DOHH2 (cell line): ENCODE results near the gene DOCK9.

ENCODE experiments used
- H3F3A ChIP-seq: fragments of 200-600 bp; sonication (generic), shearing (Covaris generic); 2 replicates; pipeline ENCODE4 v1.6.0; 2016; ENCODE audit warnings: antibody characterized with exemption, mild to moderate bottlenecking; ENCODE audit not compliant: control insufficient read depth, insufficient read depth
- H3K27ac ChIP-seq: fragments of 200-600 bp; sonication (generic); 2 replicates; pipeline ENCODE4 v1.5.1; 2014; ENCODE audit warnings: low read depth, mild to moderate bottlenecking, low read length, moderate library complexity
- H3K27me3 ChIP-seq: fragments of 200-600 bp; sonication (generic); 2 replicates; pipeline ENCODE4 v1.6.1; 2014; ENCODE audit warnings: mild to moderate bottlenecking, low read length, mixed read lengths; ENCODE audit not compliant: control insufficient read depth
- H3K36me3 ChIP-seq: fragments of 200-600 bp; sonication (generic); 2 replicates; pipeline ENCODE4 v1.6.1; 2014; ENCODE audit warnings: mild to moderate bottlenecking, low read length, moderate library complexity, mixed read lengths; ENCODE audit not compliant: control insufficient read depth
- H3K4me1 ChIP-seq: fragments of 200-600 bp; sonication (generic); 2 replicates; pipeline ENCODE4 v1.6.1; 2014; ENCODE audit warnings: mild to moderate bottlenecking, low read length, mixed read lengths; ENCODE audit not compliant: control insufficient read depth
- H3K4me2 ChIP-seq: fragments of 200-600 bp; sonication (generic); 2 replicates; pipeline ENCODE4 v1.6.0; 2014; ENCODE audit warnings: mild to moderate bottlenecking, low read length, moderate library complexity
- H3K4me3 ChIP-seq: fragments of 200-600 bp; sonication (generic); 2 replicates; pipeline ENCODE4 v1.5.1; 2014; ENCODE audit warnings: mild to moderate bottlenecking, low read length, mixed read lengths
- H3K79me2 ChIP-seq: fragments of 200-600 bp; sonication (generic); 2 replicates; pipeline ENCODE4 v1.6.1; 2014; ENCODE audit warnings: mild to moderate bottlenecking, low read length, mixed read lengths; ENCODE audit not compliant: control insufficient read depth
- H3K9me2 ChIP-seq: fragments of 200-600 bp; sonication (generic); replicated peaks from 2 replicates; pipeline ENCODE4 v1.6.1; 2014; ENCODE audit warnings: mild to moderate bottlenecking, low read length, mixed read lengths; ENCODE audit not compliant: control insufficient read depth
- H3K9me3 ChIP-seq: fragments of 200-600 bp; sonication (generic); 2 replicates; pipeline ENCODE4 v1.6.1; 2014; ENCODE audit warnings: antibody characterized with exemption, low read length, mixed read lengths; ENCODE audit not compliant: control insufficient read depth, insufficient read depth
- H4K20me1 ChIP-seq: fragments of 200-600 bp; sonication (generic); 2 replicates; pipeline ENCODE4 v1.6.0; 2014; ENCODE audit warnings: low read depth, mild to moderate bottlenecking, antibody characterized with exemption, low read length, moderate library complexity; ENCODE audit not compliant: control insufficient read depth, insufficient read depth
- CTCF ChIP-seq: fragments of 200-600 bp; sonication (generic); IDR thresholded peaks from one replicate; pipeline ENCODE4 v1.5.1; 2014; ENCODE audit warnings: antibody characterized with exemption, mild to moderate bottlenecking, low read depth, low read length; ENCODE audit not compliant: poor library complexity, severe bottlenecking
- EZH2phosphoT487 ChIP-seq: fragments of 200-600 bp; sonication (generic); IDR thresholded peaks from 2 replicates; pipeline ENCODE4 v1.6.1; 2017; ENCODE audit warnings: borderline replicate concordance, mild to moderate bottlenecking, antibody characterized with exemption, low read length, moderate library complexity, mixed read lengths

DOCK9 gene

GRCh38 chr13:98824376-98825160 is 153.3 kb downstream of the DOCK9 start:
- Histone ChIP-seq H3K9me2 (no peaks in the 10 kb centered on the region), H3F3A (no peaks in the 10 kb centered on the region), H3K27ac (no peak overlapping the region), H3K36me3 (no peaks in the 10 kb centered on the region), H3K9me3 (no peaks in the 10 kb centered on the region), H3K4me3 (no peak overlapping the region), H4K20me1 (no peaks in the 10 kb centered on the region), H3K79me2 (no peaks in the 10 kb centered on the region), H3K27me3 (0 out of 2 replicates have a peak, but pooled peaks cover 5% of the 10 kb centered on the region), H3K4me1 (no peaks in the 10 kb centered on the region), H3K4me2 (no peak overlapping the region)
- TF ChIP-seq CTCF (no peak), EZH2phosphoT487 (no peak)

GRCh38 chr13:98823442-98823841 is 154.4 kb downstream of the DOCK9 start:
- Histone ChIP-seq H3K9me3 (no peaks in the 10 kb centered on the region), H3F3A (no peaks in the 10 kb centered on the region), H3K4me1 (no peaks in the 10 kb centered on the region), H4K20me1 (no peaks in the 10 kb centered on the region), H3K79me2 (no peaks in the 10 kb centered on the region), H3K36me3 (no peaks in the 10 kb centered on the region), H3K4me2 (no peak overlapping the region), H3K27me3 (0 out of 2 replicates have a peak, but pooled peaks cover 5% of the 10 kb centered on the region), H3K9me2 (no peaks in the 10 kb centered on the region), H3K27ac (no peak overlapping the region), H3K4me3 (no peak overlapping the region)
- TF ChIP-seq EZH2phosphoT487 (no peak), CTCF (no peak)

GRCh38 chr13:98822225-98822606 is 155.6 kb downstream of the DOCK9 start:
- Histone ChIP-seq H3K4me2 (no peak overlapping the region), H3K4me3 (no peak overlapping the region), H3K36me3 (no peaks in the 10 kb centered on the region), H3K79me2 (no peaks in the 10 kb centered on the region), H3K9me3 (no peaks in the 10 kb centered on the region), H3K27ac (no peak overlapping the region), H4K20me1 (no peaks in the 10 kb centered on the region), H3K4me1 (no peaks in the 10 kb centered on the region), H3K27me3 (0 out of 2 replicates have a peak, but pooled peaks cover 5% of the 10 kb centered on the region), H3F3A (no peaks in the 10 kb centered on the region), H3K9me2 (no peaks in the 10 kb centered on the region)
- TF ChIP-seq CTCF, result no peak
- no peak for TF ChIP-seq EZH2phosphoT487
